HG02678 (cell line): ENCODE results near the gene HLCS.

Experiments
- ATAC-seq: cut with Tn5 transposase; IDR thresholded peaks from one replicate; pipeline ENCODE4 v1.9.1; 2021; ENCODE audit warnings: mild to moderate bottlenecking, moderate library complexity; ENCODE audit not compliant: unreplicated experiment

Gene HLCS

DNA sequence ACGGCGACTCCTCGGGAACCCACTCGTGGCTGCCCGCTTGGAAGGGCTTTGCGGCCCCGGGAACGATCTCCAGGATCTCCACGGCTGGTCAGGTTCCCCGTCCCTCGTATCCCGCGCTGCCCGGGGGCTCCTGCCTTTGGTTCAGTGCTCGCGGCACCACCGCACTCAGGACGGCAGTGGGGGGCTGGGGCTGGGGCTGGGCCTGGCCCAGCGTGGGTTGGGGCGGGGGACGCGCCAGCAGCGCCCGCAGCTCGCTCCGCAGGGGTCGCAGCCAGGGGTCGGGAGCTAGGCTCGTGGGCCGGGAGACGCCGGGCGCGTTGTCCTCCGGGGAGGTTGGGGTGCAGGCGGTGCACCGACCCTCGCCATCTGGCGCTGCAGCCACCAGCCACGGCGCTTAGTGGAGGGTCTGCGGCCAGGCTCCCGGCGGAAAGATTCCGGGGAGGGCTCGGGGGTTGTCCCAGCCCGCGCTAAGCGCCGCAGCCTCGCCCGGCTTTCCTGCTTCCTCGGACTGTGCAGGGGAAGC lies 258.6 kb downstream of the HLCS start:
- ATAC-seq = no peak

GRCh38 chr21:36706951-36707762 lies 259.3 kb downstream of the HLCS start:
- no peak for ATAC-seq

- no peak for ATAC-seq
These were observed 260.0 kb downstream of the HLCS start for GRCh38 chr21:36706482-36706852.

DNA sequence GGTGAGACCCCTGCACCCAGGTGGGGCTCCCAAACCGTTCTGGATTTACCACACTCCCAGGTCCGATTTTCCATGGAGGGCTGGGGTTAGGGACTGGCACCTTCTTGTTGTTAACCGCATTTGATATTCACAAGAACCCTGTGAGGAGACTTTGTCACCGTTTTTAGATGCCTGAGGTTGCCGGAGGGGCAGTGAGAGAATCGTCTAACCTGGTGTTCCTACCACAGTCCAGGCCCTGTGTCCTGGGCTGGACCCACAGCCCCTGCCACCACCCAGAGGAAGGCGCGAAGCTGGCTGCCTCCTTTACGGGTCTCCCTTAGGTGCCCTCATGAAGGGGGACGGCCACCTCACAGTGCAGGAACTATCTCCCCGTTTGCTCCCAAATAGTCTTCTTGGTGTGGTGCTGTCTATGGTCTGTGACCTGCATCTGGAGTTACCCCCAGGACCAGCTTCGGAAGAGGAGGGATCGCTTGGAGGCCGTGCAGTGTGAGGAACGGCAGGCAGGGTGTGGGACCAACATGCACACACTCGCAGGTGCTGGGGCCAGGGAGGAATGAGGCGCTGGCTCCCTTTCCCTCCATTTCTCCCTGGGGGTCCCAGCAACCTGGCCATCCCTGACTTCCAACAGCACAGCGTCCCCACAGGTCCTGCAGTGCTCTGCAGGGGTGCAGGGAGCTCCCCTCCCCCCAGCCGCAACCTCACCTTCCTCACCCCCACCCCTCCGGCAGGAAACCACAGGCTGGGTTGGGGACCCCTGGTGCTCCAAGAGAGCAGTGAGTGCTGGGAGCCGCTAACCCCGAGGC lies 260.6 kb downstream of the HLCS start:
- no peak for ATAC-seq

- no peak for ATAC-seq
These were observed 261.4 kb downstream of the HLCS start for GRCh38 chr21:36704958-36705678.

DNA sequence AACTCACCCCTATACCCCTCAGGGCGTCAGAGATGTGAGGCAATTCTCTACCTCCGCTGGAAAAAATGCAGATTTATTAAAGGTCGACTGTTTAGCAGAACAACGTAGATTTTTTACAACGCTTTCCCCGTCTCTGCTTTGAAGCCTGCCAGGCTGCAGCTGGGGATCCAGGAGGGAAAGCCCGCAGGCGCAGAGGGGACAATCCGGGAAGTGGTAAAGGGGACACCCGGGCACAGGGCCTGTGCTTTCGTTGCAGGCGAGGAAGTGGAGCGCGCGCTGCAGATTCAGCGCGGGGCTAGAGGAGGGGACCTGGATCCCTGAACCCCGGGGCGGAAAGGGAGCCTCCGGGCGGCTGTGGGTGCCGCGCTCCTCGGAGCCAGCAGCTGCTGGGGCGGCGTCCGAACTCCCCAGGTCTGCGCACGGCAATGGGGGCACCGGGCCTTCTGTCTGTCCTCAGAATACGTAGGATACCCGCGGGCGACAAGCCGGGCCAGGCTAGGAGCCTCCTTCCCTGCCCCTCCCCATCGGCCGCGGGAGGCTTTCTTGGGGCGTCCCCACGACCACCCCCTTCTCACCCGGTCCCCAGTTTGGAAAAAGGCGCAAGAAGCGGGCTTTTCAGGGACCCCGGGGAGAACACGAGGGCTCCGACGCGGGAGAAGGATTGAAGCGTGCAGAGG lies 262.1 kb downstream of the HLCS start:
- ATAC-seq = no peak

GRCh38 chr21:36703626-36704280 lies 262.7 kb downstream of the HLCS start:
- ATAC-seq = no peak

DNA sequence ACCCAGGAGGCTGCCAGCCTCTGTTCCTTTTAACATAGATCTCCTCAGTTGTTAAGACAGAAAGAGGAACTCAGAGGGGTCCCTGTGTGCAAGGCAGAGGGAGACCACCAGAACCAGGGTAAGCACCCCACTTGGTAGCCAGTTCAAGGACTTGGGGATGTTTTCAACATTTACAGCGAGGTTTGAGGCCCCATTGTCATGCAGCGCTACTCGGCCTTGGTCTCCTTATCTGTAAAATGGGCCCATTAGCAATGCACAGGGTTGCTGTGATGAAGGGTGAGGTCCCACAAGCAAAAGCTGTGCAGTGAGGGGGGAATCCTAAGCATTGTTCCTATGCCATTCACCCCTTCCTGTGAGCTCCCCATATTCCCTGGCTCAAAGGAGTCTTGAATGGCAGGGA lies 263.3 kb downstream of the HLCS start:
- no peak for ATAC-seq

GRCh38 chr21:36702622-36702968 lies 263.9 kb downstream of the HLCS start:
- no peak for ATAC-seq

DNA sequence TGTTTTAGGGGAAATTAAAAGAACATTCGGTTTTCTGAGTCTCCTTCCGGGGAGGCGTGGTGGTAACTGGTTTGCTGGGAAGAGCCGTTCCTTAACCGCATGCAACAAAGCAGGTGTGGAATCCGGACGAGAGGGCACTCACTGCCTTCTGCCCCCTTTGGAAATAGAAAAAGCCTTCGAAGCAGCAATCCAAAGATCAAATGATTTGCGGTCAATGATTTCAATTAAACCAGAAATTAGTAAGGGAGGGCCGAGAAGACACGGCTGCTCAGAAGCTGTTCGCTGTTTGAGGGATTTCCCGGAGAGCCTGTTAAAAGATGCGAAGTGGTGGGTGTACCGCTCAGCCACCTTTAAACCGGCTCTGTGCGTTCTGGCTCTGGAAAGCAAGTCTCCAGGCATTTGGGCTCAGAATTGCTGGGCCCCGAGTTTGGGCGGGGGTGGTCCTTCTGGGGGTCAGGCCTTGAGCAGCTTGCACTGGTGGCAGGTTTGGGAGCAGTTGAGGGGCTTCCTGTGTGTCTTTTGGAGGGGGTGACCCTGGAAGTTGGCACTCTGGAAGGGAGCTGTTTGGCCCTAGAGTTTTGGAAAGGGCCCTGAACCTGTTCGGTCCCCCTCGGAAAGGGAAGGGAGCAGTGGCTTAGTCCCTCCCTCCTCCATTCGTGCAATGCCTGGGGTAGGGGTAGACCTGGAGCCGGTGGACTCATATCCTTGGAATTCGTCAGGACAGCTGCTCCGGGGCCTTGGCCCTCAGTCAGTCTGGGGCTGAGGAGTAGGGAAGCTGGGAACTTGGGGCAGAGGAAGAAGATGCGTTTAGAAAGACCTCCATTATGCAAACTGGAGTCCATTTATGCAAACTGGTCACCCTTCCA lies 264.5 kb downstream of the HLCS start:
- ATAC-seq = no peak

DNA sequence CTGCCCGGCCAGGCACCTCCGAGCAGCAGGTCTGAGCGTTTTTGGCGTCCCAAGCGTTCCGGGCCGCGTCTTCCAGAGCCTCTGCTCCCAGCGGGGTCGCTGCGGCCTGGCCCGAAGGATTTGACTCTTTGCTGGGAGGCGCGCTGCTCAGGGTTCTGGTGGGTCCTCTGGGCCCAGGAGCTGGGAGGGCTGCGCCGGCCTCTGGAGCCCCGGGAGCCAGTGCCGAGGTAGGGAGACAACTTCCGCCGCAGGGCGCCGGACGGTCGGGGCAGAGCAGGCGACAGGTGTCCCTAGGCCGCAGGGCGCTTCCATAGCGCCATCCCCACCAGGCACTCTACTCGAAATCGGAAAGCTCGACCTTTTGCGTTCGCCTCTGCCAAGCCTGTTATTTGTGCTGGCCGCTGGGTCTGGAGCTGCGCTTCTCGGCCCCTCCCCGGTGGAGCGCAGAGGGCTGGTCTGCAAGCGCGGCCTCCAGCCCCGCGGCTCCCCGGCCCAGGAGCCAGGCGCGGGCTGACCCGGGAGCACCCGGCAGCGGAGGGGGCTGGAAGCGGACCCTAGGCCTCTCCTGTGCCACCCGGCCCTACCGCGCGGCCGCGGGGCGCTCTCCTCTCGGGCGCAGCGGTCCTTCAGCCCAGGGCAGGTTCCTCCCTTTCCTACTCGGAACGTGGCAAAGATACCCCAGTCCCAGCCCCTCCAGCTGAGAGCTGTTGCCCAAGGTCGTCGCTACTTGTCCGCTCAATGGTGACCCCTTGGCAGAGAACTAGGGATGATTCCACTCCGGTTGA lies 265.3 kb downstream of the HLCS start:
- no peak for ATAC-seq
